Stimulated activated CD8-positive, alpha-beta memory T cell treated with anti-CD3 and anti-CD28 coated beads, Interleukin-4, amount 100 ng/mL, for 4 hours (primary cell): ENCODE data around the gene ZNF410.
A peak's percentile ranks its signal among the peaks of the same experiment; 100 is the strongest.

Experiments
- DNase-seq, 2 donors: peaks; one replicate each; pipeline ENCODE4 v3.0.0-alpha.2; 2020; ENCODE audit warnings: low read depth in 2 of 2, low spot score in 1 of 2

The ZNF410 gene

DNA sequence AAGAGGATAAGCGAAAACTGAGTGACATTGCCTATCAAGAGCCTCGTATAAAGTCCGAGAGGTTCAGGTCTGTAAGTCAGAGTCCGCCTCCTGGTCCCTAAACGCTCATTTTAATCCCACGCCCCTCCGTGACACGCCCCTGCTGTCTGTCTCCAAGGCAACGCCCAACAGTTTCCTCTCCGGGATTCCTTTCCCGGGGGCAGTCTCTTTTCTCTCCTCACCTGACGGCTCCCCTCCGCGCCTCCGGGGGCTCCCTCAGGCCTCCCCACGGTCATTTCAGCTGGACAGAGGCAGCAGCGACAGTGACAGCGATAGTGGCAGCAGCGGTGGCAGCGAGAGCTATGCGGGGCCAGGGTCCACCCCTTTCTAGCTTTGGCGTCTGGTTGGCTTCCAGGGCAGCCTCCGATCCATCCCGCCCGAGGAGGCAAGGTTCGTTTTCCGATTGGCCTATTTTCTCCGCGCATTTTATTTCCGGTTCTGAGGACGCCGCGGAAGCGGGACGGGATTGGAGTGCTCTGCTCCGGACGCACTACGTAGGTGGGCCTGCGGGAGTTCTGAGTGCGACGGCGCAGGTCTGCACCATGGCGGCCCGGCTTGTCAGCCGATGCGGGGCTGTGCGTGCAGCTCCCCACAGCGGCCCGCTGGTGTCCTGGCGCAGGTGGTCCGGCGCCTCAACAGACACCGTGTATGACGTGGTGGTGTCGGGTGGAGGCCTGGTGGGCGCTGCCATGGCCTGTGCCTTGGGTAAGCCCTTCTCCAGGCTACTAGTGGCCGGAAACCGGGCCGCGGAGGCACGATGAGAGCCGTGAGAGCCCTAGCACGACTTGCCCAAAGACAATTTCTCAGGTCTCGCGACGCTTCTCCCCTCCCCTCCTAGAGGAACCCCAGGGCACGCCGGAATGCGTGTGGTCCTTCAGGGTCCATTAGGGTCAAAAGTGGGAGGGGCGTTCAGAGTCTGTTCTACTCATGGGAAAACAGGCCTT is 63.4 kb downstream of the ZNF410 start, which contains the start of the genes COQ6 and FAM161B:
Gene COQ6, plus strand, starts transcription at position 551 of the 983 bp plus-strand sequence. Its CDS starts 31 bp downstream, at position 582.
Gene FAM161B, minus strand, starts transcription at position 343 of the 983 bp plus-strand sequence. Its CDS starts 68 bp downstream, at position 275.
- DNase-seq = peak; percentile 63 to 71

DNA sequence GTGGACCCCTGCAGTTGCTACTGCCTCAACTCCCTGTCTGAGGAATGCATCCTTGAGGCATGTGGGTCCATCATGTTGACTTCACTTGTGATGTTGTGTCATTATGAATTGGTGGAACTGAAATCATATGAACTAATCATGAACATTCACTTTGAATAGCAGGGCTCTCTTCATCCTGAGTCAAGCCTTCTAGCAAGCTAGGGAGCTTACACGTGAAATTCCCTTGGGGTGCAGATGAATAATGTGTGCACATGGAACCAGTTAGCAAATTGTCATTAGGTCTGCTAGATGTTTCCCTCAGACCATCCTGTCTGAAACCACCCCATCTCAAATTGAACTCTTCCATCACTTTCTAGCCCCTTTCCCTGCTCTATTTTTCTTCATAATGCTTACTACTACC is 67.1 kb downstream of the ZNF410 start:
- no peak for DNase-seq

DNA sequence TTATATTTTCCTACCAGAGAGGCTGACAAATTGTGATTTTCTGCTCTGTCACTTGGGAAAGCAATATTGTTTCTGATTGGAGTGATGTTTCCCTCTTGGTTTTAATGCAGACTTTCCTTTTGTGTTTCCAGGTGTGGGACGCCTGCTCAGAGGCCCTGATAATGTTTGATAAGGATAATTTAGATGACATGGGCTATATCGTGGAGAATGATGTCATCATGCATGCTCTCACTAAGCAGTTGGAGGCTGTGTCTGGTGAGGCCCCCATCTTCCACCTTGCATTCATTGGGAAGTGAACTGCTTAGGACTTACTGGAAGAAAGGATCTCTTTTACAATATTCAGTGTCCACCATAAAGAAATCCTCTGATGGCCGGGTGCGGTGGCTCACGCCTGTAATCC is 69.0 kb downstream of the ZNF410 start:
- no peak for DNase-seq

DNA sequence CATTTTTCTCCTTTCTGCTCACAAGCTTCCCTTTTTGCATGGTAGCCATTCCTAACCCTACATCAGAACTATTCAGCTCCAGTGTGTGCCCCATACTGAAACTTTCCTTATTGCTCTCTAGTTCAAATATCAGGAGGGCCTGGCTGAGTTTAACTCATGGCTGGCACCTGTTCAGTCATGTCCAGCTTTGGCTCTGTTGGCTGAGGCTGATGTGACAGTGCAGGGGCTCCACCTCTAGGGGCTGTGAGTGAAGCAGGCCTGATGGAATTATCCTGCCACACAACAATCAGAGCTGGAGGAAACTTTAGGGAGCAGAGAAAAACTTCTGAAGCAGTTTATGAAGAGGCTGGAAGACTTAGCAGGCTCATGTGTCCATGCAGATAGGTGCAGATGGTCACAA is 71.9 kb downstream of the ZNF410 start:
- DNase-seq = no peak

DNA sequence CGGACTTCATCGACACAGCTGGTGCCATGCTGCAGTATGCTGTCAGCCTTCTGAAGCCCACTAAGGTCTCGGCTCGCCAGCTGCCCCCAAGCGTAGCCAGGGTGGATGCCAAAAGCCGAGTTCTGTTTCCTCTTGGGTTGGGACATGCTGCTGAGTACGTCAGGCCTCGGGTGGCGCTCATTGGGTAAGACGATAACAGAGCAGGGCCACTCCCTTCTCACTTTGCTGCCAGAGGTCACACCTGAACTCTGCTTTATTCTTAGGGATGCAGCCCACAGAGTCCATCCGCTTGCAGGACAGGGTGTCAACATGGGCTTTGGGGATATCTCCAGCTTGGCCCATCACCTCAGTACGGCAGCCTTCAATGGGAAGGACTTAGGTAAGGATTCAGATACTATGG is 74.5 kb downstream of the ZNF410 start:
- DNase-seq = no peak

DNA sequence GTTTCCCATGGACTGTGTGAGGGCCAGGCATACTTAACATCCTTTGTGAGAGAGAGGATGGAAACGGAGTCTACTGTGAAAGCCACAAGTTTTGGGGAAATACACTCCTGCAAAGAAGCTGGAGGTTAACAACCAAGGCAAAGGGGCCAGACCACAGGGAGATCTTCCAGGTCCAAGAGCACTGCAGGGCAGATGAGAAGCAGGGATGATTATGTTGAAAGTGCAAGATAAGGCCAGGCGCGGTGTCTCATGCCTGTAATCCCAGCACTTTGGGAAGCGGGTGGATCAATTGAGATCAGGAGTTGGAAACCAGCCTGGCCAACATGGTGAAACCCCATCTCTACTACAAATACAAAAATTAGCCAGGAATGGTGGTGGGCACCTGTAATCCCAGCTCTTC is 78.6 kb downstream of the ZNF410 start:
- no peak for DNase-seq

DNA sequence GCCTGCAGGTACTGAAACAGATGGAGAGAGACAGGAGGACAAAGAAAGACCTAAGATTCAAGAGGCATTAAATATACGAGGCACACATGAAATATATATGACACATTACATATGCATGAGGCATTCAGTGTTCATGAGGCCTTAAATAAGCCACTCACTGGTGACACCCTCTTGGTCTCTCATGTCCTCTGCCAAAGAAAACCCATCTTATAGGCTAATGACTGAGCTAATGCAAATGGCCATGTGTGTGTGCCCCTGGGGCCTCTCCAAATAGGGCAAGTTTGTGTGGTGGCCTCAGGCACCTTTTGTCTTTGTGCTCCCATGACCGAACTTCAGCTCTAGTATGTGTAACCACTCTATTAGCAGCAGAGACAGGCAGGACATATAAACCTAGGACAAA is 82.2 kb downstream of the ZNF410 start:
- DNase-seq = no peak

DNA sequence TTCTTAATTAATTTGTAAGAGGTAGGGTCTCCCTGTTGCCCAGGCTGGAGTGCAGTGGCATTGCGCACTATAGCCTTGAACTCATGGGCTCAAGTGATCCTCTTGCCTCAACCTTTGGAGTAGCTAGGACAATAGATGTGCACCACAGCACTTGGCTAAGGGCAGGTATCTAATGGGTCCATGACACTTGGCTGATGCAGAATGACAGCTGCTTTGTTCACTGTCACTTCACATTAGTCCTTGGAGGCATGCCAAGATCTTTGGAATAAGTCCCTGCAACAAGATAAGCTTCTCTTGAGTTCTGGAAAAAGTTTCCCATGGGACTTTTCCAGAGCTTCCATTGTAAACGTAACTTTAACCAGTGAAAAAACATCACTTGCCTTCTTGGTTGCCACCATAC is 86.8 kb downstream of the ZNF410 start:
- DNase-seq = no peak

DNA sequence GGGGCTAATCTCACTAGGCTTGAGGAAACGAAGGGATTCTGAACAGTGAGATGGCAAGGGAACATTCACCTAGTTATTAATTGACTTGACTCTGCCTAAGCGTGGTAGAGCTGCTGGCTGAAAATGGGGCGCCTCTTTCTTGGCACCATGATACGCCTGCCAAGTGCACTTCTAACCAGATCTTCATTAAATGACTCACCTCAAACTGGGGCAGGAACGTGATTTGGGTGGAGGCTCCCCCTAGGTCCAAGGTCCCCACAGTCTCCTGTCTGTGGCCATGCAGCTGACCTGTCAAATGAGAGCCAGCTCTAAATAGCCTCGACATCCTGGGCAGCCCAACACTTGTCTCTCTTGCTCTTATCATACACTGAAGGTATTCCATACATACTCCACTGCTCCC is 89.5 kb downstream of the ZNF410 start:
- no peak for DNase-seq

DNA sequence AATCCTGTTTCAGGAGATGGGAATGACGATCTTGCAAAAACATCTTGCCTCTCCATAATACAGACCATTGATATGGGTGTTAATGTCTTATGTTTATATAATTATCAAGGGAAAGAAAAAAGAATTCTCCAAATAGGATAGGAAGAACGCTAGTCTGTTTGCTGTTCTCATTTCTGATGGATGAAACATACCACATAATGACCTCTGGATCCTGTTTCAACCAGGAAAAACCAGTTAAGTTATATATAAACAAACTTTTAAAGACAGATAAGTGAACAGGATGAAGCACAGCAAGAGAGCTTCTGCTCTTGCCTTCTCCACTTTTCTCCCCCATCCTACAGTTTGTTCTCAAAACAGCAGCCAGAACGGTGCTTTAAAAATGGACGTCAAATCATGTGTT is 91.2 kb downstream of the ZNF410 start:
- no peak for DNase-seq
